HG03280 (cell line): ENCODE results near the gene SULT6B1.
"Not testable (repeated sequence)": the region's sequence is repeated elsewhere in the genome, so short reads cannot be mapped to it uniquely, and the experiment has no call there.

Experiments used
- ATAC-seq: cut with Tn5 transposase; IDR thresholded peaks from one replicate; pipeline ENCODE4 v1.9.1; 2021; ENCODE audit warnings: mild to moderate bottlenecking, moderate library complexity; ENCODE audit not compliant: unreplicated experiment

SULT6B1 gene

DNA sequence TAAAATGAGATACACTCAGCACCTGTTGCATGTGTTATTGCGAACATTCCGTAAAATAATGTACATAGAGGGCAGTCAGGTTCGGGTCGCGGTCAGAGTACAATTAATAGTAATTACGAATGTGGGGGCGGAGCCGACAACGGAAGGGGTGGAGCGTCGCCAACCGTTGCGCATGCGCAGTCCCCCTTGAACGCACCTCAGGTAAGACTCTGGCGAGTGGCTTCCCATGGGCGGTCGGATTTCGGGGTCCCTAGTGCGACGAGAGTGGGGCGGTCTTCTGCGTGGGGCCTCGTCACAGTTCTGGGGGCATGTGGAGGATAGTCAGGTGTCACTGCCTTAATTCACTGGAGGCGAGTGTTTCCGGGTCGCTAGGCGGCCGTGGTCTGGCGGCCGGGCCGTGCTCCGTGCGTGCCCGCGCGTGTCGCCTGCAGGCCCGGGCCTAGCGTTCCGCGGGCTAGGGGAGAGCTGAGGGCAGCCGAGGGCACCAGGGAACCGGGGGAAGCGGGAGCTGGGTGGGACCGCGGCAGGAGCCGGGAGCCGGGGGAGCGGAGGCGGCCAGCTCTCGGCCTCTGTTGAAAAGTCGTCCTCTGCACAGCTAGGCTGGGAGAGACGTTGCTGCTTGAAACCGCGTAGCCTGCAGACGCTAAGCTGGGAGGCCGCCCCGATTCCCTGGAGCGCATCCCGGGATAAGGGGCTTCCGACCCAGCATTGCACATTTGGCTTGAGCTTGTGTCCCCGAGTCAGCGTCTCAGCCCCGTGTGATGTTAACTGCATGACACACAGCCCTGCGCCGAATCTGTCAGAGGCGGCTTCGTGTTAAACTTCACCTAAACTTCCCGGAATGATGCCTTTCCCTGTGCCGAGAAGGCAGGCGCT lies 8.1 kb upstream of the SULT6B1 start, which contains the start of gene CEBPZOS:
Gene CEBPZOS (plus strand): TSS at position 177 of the 876 bp plus-strand sequence. CDS start 3,209 bp downstream, outside the sequence.
- ATAC-seq, result peak; percentile 77

DNA sequence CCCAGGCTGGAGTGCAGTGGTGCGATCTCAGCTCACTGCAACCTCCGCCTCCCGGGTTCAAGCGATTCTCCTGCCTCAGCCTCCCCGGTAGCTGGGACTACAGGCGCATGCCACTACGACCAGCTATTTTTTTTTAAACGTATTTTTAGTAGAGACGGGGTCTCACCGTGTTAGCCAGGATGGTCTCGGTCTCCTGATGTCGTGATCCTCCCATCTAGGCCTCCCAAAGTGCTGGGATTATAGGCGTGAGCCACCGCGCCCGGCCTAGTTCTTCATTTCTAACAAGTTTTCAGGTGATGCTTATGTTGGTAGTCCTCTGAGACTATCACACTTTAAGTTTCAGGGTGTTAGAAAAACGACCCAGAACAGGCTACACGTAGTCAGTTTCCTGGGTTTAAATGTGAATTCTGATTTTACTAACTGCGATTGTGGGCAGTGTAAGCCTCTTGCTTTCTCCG lies 7.4 kb upstream of the SULT6B1 start:
- not testable (repeated sequence) for ATAC-seq

DNA sequence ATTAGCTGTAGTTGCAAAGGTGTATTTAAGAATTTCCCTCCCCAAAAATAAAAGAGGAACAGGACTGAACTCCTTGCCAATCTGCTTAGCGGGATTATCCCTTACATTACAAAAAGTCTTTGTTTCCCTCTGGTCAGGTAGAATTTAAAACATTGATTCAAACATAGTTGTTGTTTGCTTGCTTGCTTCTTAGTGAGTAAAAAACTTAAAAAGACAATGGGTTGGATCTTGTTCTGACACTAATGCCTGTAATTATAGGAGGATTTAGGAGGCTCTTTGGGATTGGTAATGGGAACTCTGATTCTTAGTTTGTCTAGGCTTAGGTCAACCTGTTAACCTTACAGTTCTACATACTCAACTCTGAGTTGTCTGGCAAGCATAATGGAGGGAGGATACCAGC lies 4.1 kb upstream of the SULT6B1 start:
- ATAC-seq, result no peak

DNA sequence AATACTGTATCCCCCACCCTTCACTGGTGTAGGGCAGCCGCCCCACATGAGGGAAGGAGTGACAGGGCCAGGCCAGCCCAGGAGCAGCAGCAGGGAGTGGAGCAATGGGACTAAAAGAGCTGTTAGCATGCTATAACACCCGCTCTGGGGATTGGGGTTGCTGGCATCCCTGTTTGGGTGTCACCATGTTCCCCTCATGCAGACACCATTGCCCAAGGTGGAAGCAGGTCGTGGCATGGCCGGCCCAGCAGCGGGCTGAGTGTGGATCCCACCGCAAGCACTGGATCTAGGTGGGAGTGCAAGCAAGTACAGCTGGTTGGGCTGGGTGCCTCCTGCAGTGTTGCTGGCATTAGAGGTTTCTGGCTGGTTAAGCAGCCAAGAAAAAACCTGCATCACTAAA lies 3.3 kb upstream of the SULT6B1 start:
- ATAC-seq, result no peak

DNA sequence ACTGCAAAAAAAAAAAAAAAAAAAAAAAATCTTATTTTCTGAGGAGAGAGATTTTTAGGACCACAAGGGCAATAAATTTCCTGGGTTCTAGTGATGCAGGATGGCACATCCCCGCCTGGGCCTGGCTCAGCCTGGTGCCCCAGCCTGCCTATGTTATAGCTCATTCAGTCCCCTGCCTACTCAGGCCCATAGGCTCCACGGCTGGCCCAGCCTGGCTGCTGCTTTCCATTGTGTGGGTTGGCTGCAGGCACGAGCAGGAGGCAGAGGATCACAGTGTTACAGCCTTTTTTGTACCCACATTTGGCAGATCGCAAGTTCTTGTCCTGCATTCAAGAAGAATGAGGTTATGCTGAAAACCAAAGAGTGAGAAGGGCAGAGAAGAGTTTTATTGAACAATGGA lies 2.8 kb upstream of the SULT6B1 start:
- ATAC-seq, result no peak

DNA sequence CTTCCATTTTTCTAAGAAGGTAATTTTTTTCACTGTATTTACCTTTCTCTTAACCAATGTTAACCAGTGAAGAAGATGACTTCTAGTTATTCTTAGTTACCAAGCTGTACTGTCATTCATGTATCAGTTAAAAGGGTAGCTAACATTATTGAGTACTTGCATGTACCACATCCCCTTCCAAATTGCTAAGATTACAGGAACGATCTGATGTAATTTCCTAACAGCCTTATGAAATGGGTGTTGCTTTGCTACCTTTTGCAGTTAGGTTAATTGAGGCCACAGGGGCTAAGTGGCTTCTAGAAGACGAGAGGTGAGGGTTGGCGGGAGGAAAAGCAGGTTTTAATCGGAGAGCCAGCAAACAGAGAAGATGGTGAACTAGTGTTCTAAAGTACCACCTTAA lies 1.8 kb upstream of the SULT6B1 start:
- no peak for ATAC-seq

DNA sequence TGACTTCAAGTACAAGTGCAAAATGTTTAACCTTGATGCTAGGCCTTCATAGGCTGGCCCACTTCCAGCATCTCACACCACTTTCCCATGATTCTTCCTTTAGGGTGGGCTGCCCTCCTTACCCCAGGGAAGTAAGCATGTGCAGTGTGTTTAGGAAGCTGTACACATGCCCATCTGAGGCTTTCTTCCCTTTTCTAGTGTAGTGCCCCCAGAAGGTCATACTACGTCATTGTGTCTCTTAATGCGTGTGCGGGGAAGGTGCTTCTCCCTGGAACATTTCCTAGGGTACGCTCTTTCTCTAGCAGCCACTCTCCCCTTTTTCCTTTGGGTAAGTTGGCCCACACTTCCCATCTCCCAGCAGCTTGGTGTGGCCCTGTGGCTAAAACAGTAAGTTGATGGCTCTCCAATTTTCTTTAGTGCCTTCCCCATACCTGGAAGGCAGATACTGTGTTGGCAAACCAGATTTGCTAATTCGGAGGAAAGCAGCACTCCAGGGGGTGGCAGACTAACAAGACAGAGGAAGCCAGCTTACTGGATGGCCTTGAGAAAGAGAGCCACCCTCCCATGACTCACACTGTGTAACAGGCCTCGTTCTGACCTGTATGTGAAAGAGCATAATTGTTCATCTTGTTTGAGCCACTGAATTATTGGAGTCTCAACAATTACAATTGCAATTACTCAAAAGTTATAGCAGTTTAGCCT lies 1.1 kb upstream of the SULT6B1 start:
- ATAC-seq, result no peak

DNA sequence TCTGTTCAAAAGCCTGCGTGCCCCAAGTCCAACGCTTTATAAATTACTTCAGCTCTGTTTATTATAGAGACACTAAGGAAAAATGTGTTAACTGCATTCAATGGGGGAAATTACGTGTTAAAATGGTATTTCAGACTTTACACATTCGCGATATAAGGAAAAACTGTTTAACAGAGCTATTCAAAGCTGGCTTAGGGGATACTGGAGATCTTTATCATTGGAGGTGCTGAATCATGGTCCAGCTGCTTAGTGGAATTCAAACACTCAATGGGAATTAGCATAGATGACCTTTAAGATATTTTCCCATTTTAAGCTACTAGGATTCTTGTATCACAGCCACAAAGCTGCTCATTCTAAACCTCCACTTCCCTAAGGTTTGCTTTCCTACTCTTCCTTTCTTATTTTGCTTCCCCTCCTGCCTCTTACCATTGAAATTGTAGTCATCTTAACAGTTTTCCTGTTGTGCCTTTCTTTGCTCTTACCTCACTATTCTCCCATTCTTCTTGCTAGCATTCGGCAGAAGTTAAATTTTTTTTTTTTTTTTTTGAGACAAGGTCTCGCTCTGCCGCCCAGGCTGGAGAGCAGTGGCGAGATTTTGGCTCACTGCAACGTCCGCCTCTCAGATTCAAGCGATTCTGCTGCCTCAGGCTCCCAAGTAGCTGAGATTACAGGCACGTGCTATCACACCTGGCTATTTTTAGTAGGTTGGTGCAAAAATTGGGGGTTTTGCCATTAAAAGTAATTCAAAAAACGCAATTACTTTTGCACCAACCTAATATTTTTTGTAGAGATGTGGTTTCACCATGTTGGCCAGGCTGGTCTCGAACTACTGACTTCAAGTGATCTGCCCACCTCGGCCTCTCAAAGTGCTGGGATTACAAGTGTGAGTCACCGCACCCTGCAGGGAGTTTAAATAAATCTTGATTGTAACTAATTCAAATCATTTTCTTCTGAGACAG lies 6.5 kb downstream of the SULT6B1 start:
- ATAC-seq, result no peak

DNA sequence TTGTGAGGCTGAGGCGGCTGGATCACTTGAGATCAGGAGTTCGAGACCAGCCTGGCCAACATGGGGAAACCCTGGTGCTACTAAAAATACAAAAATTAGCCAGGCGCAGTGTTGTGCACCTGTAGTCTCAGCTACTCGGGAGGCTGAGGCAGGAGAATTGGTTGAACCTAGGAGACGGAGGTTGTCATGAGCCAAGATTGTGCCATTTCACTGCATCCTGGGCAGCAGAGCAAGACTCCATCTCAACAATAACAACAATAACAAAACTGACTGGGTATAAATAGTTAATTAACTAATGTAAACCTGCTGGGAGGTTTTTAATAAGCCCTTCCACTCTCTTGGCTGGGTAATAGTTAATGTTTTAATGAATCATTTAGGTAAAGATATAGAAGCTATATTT lies 7.8 kb downstream of the SULT6B1 start:
- no peak for ATAC-seq

DNA sequence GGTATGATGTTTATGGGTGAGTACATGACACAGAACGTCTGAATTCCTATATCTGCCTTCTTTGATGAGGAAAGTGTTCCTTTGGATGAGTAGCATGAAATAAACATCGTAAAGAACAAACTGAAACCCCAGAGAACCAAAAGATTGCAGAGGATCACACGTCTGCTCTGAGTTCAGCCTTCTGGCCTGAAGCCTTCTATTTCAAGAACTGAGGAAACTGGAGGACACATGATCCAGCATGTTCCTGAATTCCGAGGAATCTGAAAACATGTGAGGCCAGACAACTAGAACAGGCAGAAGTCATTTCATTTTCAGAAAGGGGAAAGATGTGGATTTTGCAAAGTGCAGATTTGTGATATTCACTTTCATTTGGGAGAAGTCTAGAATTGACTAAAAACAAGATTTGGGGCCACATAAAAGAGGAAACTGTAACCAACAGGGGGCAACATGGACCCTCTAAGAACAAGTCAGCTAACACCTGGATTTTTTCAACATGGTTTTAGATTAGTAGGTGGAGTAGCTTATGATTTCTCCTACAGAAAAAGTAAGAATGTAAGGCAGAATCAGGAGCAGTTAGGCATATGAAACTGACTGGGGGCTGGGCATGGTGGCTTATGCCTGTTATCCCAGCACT lies 8.3 kb downstream of the SULT6B1 start:
- no peak for ATAC-seq

DNA sequence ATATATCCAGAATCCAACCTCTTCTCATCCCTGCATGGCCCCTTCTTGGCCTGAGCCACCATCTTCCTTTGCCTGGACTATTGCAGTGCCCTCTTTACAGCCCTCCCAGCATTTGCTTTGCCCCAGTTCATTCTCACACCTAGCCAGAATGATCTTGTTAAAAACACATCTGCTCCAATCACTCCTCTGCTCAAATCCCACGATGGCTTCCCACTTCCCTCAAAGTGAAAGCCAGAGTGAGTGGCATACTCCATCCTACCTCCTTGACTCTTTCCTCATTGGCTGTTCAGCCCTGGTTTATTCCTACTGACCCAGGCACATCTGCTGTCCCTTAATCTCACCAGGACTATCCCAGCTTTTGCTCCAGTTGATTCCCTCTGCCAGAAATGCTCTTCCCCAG lies 14.7 kb downstream of the SULT6B1 start:
- no peak for ATAC-seq

DNA sequence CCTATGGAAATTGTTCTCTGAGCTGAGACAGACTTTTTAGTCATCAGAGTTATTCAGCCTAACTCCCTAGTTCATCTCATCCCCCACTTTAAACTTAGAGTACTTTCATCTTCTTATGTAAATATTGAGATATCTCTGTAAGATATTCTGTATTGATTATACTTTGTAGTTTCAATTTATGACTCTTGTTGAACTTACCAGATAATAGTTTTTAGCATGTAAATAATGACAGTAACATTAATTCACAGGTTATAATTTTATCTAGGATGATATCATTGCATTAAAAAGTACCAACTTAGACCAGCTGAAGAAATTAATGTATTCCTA lies 16.9 kb downstream of the SULT6B1 start:
- ATAC-seq, result no peak

DNA sequence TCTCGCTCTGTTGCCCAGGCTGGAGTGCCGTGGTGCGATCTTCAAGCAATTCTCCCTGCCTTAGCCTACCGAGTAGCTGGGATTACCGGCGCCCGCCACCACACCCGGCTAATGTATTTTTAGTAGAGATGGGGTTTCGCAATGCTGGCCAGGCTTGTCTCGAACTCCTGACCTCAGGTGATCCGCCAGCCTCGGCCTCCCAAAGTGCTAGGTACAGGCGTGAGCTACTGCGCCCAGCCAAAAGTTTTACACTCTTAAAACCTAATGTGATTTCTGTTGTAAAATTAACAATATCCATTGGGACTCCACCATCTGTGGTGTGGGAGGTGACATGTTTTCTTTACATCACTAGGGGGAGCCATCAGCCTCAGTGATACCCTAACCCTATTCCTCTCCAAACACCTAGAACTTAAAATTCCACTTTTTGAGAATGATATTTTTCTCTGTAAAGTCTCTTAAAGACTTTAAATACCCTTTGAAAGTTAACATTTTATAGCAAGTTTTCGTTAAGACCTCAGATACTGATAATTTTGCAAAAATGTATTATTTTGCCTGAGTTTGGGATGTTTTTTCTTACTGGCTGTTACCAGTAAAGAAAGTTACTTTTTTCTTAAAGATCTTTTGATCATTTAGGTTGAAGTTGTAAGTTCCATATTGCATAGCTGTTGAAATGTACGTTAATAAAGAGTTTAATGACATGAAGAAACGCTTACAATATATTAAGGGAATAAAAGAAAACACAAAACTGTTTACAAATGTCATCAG lies 20.1 kb downstream of the SULT6B1 start:
- ATAC-seq, result peak; percentile 78

DNA sequence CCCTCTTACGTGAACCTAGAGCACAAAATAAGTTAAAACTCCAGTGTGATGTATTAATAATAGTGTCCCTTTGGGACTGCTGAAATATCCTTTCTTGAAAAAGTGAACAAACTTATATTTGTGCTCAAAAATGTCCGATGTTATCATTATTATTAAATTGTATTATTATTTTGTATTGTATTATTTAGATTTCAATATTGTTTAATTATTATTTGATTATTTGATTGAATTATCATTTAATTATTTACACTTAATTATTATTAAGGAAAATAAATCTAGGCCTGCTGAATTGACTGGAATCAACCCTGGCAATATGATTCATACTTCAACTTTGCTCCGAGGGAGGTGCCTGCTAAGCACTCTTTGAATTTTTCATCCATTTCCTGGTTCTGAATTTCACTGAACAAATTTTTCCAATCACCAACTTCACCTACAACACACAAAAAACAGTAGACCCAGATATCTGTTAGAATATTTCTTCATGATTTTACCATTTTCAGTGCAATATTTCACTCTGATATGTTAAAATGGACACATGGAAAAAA lies 20.8 kb downstream of the SULT6B1 start:
- ATAC-seq, result no peak

DNA sequence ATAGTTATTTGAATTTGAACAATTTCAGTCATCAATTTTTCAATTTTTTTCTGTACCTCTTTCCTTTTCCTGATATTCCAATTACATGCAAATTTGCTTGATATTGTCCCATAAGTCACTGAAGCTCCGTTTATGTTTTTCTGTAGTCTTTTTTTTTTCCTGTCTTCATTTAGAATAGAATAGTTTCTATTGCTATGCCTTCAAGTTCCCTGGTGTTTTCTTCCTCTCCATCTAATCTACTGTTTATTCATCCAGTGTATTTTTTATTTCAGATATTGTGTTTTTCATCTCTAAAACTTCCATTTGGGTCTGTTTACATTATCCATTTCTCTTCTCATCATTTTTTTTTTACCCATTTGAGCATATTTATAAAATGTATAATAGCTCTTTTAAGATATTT lies 23.7 kb downstream of the SULT6B1 start:
- no peak for ATAC-seq

DNA sequence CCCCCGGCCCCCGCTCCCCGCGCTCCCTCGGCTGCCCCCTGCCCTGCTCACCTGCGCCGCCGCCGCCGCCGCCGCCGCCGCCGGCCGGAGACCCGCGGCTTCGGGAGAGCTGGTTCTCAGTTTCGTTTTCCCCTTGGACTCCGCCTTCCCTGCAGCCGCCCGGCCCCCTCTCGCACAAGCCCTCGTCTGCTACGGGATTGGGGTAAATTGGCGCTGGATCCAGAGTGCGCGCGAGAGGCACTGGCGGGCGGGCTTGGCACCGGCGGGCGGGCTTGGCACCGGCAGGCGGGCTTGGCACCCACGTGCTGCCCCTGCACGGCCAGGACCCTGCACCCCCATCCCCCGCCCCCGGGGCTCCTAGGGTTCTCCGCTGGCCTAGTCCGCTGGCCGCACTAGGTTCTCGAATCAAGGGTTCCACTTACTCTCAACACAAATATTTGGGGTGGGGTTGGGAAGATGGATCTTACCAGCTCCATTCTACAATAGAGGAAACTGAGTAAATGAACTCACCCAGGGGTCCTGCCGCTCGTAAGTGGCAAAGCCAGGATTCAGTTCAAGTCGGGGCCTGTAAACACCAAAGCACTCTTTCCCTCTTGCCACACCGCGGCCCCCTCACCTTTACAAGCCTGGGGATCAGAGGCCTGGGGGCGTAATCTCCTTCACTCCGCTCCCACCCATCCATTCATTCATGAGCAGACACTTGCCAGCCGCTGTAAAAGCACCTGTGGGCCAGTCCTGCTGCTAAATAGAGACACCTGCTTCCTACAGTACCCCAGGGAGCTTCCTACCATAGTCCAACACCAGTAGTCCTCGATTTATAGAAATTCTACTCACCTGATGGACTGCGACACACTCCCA lies 31.4 kb downstream of the SULT6B1 start, which contains the start of gene EIF2AK2:
Gene EIF2AK2 (minus strand): TSS at position 124 of the 858 bp plus-strand sequence. CDS start 9,174 bp downstream, outside the sequence.
- ATAC-seq, result peak; percentile 91

DNA sequence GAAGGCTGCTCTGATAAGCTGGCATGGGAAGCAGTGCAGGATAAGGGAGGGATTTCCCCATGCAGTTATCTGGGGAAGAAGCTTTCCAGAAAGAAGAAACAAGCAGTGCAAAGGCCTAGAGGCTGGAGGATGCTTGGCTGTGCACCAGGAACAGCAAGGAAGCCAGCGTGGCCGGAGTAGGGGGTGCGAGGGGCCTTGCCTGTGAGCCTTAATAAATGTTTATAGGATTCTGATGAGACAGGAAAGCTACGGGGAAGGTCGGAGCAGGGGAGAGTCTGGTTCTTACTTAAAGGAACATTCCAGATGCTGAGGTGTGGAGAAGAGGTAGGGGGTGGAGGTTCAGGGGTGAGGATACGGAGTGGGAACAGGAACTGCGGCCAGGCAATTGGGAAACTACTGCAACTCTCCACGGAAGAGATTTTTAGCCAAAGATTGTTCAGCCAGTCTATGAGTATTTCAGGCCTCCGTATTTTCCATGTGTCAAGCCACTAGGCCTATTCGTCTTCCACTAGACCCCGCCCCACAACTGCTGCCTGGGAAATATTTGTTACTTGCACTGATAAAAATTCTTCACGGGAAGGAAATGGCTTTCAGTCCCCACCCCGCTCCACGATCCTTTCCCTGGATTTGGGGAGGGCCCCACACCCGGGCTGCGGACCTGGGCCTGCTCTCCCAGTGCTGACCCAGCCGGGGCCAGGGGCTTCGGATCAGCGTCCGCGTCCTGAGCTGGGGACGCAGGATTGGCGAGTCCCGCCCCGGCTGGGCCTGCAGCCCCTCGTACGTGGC lies 32.2 kb downstream of the SULT6B1 start:
- peak; percentile 6 for ATAC-seq

DNA sequence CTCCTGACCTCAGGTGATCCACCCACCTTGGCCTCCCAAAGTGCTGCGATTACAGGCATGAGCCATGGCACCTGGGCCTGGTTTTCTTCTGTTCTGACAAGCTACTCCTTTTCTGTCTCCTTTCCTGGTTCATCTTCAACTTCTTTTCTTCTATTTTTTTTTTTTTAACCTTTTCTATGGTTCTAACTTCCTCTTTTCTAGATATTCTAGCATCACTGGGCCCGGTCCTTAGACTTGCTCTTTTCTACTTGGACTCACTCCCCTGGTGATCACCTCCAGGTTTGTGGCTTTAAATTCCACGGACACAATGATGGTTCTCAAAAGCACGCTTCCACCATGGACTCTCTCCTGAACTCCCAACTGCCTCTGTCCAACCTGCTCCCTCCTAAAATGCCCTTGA lies 33.7 kb downstream of the SULT6B1 start:
- ATAC-seq, result no peak
